ENCODE measurements around the gene TTC31.

TTC31 gene

DNA sequence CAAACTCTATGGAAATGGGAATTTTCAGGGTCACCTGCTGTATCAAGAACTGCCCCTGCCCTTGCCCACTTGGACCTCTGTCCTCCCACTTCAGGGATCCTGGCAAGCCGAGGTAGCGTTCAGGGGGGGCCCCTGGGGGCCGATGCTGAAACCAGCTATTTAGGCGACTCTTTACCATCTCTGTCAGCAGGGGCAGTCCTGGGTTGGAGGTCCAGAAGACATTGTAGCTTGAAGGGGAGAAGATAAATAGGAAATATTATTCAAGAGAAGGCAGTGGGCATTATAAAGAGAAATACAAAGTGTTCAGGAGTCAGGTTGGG is 20.1 kb upstream of the TTC31 start:
- TF ChIP-seq TAF1 (IDR thresholded peaks at IDR 0.05; ENCODE audit: borderline replicate concordance, insufficient read depth, low read length) (no peak), POLR2AphosphoS5 (IDR thresholded peaks at IDR 0.05; ENCODE audit: low read depth, low read length) (no peak), FOXP2 (optimal IDR thresholded peaks at IDR 0.05; ENCODE audit: borderline replicate concordance, extremely low read depth, extremely low read length, insufficient read depth) (no peak), SIN3A (IDR thresholded peaks at IDR 0.05; ENCODE audit: borderline replicate concordance, insufficient read depth, low read length) (no peak)
- TF ChIP-seq, protein P1, sequence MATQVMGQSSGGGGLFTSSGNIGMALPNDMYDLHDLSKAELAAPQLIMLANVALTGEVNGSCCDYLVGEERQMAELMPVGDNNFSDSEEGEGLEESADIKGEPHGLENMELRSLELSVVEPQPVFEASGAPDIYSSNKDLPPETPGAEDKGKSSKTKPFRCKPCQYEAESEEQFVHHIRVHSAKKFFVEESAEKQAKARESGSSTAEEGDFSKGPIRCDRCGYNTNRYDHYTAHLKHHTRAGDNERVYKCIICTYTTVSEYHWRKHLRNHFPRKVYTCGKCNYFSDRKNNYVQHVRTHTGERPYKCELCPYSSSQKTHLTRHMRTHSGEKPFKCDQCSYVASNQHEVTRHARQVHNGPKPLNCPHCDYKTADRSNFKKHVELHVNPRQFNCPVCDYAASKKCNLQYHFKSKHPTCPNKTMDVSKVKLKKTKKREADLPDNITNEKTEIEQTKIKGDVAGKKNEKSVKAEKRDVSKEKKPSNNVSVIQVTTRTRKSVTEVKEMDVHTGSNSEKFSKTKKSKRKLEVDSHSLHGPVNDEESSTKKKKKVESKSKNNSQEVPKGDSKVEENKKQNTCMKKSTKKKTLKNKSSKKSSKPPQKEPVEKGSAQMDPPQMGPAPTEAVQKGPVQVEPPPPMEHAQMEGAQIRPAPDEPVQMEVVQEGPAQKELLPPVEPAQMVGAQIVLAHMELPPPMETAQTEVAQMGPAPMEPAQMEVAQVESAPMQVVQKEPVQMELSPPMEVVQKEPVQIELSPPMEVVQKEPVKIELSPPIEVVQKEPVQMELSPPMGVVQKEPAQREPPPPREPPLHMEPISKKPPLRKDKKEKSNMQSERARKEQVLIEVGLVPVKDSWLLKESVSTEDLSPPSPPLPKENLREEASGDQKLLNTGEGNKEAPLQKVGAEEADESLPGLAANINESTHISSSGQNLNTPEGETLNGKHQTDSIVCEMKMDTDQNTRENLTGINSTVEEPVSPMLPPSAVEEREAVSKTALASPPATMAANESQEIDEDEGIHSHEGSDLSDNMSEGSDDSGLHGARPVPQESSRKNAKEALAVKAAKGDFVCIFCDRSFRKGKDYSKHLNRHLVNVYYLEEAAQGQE (IDR thresholded peaks at IDR 0.05; ENCODE audit: insufficient read depth in 1 of 2, low read depth in 2 of 2, low read length in 2 of 2): no peak

DNA sequence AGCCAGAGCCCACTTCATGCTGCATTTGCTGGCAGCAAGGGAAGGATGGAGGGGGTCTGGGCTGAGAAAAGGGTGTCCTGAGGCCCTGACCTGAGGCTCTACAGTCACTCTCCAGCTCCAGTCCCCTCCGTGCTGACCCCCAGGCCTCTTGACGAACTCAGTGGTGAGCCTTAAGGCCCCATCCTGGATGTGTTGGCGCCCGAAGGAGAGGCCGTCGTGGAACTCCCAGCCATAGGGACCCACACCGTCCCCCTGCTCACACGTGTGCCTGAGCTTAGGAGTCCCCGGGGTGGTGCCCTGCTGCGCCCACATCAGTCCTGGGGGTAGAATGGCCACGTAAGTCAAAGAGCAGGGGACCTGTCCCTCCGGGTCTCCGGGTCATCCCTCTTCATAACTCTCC is 18.5 kb upstream of the TTC31 start:
- TF ChIP-seq POLR2AphosphoS5 (IDR thresholded peaks at IDR 0.05; ENCODE audit: low read depth, low read length) (no peak), FOXP2 (optimal IDR thresholded peaks at IDR 0.05; ENCODE audit: borderline replicate concordance, extremely low read depth, extremely low read length, insufficient read depth) (no peak), TAF1 (IDR thresholded peaks at IDR 0.05; ENCODE audit: borderline replicate concordance, insufficient read depth, low read length) (no peak), SIN3A (IDR thresholded peaks at IDR 0.05; ENCODE audit: borderline replicate concordance, insufficient read depth, low read length) (no peak)
- TF ChIP-seq, protein P1 (IDR thresholded peaks at IDR 0.05; ENCODE audit: insufficient read depth in 1 of 2, low read depth in 2 of 2, low read length in 2 of 2): no peak

DNA sequence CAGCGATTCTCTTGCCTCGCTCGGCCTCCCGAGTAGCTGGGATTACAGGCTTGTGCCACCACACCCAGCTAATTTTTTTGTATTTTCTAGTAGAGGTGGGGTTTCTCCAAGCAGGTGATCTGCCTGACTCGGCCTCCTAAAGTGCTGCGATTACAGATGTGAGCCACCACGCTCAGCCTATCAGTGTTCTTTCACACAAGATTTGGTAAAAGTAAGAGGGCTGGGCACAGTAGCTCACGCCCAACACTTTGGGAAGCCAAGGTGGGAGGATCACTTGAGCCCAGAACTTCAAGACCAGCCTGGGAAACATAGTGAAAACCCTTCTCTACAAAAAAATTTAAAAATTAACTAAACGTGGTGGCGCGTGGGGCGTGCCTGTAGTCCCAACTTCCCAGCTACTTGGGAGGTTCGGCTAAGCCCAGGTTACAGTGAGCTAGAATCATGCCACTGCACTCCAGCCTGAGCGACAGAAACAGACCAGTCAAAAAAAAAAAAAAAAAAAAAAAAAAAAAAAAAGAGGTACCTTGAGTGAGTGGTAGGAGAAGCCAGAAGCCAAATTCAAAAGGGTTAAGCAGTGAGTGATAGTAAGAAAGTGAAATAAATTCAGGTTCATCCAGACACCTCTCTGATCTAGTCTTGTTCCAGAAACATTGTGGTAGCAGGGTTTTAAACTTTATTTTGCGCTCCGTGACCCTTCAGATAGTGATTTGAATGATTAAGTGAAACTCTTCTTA is 11.4 kb upstream of the TTC31 start:
- no peak for TF ChIP-seq POLR2AphosphoS5 (IDR thresholded peaks at IDR 0.05; ENCODE audit: low read depth, low read length)
- no peak for TF ChIP-seq TAF1 (IDR thresholded peaks at IDR 0.05; ENCODE audit: borderline replicate concordance, insufficient read depth, low read length)
- TF ChIP-seq FOXP2 (optimal IDR thresholded peaks at IDR 0.05; ENCODE audit: borderline replicate concordance, extremely low read depth, extremely low read length, insufficient read depth): no peak
- TF ChIP-seq, protein P1 (IDR thresholded peaks at IDR 0.05; ENCODE audit: insufficient read depth in 1 of 2, low read depth in 2 of 2, low read length in 2 of 2): no peak
- TF ChIP-seq SIN3A (IDR thresholded peaks at IDR 0.05; ENCODE audit: borderline replicate concordance, insufficient read depth, low read length): no peak

DNA sequence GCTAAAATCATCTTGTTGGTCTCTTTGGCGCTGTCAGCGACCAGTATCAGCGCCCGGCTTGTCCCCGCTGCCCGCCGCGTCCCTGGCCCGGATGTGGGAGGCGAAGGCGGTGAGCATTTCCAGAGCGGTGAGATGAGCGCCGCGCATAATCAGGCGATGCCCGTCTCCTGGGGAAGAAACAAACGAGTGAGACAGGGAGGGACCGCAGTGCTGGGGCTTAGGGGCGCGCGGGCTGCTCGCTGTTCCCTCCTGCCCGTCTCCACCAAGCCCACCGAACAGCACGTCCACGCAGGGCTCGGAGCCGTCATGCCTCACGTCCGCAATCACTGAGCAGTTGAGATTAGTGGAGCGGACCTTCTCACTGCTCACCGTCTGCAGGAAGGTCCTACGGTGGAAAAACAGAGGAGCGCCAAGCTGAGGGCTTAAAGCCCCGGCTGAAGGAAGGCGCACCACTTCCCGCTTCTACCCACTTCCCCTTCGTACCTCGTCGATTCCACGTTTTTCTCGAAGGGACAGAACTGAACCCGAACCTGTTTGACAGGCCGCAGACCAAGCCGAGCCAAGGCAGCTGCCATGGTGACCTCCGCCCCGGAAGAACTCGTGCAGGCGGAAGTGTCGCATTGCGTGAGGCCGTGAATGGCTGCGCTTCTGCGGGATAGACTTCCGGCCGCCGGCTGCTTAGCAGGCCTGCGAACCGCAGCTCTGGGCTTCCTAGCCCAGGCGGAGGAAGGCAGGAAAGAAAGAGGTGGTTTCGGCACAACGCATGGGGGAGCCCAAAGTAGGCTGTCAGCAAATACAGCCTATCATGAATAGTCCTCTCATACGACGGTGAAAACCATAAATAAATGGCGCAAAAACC is 10.6 kb upstream of the TTC31 start, which contains the start of gene MRPL53:
Gene MRPL53, minus strand, starts transcription at position 595 of the 859 bp plus-strand sequence. Its CDS starts 20 bp downstream, at position 575.
- TF ChIP-seq TAF1 (IDR thresholded peaks at IDR 0.05; ENCODE audit: borderline replicate concordance, insufficient read depth, low read length): 0 out of 2 replicates have a peak, but pooled peaks have one; percentile 72
- TF ChIP-seq POLR2AphosphoS5 (IDR thresholded peaks at IDR 0.05; ENCODE audit: low read depth, low read length): peak; percentile 96
- TF ChIP-seq FOXP2 (optimal IDR thresholded peaks at IDR 0.05; ENCODE audit: borderline replicate concordance, extremely low read depth, extremely low read length, insufficient read depth): peak; percentile 91
- peak; percentile 66; the same call in 1 of the 2 replicates for TF ChIP-seq SIN3A (IDR thresholded peaks at IDR 0.05; ENCODE audit: borderline replicate concordance, insufficient read depth, low read length)
- TF ChIP-seq, protein P1 (IDR thresholded peaks at IDR 0.05; ENCODE audit: insufficient read depth in 1 of 2, low read depth in 2 of 2, low read length in 2 of 2): 0 out of 4 replicates have a peak, but pooled peaks have one; percentile 4 to 17

Measured in PFSK-1 (cell line).